ENCODE results near the gene KRT5.

KRT5 gene

DNA sequence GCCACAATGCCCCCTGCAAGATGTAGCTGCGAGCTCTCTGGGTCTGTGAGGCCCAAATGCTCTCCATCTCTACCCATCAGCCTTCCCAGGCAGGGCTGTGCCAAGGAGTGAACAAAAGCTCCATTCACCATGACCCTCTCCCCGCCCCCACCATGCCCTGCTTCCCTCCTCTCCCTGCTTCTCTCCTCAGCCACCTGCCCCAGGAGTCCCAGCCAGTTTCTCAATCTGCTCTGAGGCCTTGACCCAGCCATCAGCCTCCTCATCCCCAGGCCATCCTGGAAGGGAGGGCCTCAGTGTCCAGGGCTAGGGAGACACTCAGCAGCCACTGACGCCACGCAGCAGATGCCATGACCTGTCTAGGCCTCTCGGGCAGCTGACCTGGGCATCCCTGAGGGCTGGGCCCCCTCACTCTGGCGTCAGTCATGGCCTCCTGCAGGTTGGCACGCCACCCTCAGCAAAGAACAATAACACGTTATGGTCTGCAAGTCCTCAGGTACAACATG is 8.5 kb upstream of the KRT5 start:
- DNase-seq (ENCODE audit: extremely low read depth, low read depth), result no peak
- no peak overlapping the region for H3K4me3 ChIP-seq (replicated peaks; ENCODE audit: low read depth, low read length)
- TF ChIP-seq, protein P1, sequence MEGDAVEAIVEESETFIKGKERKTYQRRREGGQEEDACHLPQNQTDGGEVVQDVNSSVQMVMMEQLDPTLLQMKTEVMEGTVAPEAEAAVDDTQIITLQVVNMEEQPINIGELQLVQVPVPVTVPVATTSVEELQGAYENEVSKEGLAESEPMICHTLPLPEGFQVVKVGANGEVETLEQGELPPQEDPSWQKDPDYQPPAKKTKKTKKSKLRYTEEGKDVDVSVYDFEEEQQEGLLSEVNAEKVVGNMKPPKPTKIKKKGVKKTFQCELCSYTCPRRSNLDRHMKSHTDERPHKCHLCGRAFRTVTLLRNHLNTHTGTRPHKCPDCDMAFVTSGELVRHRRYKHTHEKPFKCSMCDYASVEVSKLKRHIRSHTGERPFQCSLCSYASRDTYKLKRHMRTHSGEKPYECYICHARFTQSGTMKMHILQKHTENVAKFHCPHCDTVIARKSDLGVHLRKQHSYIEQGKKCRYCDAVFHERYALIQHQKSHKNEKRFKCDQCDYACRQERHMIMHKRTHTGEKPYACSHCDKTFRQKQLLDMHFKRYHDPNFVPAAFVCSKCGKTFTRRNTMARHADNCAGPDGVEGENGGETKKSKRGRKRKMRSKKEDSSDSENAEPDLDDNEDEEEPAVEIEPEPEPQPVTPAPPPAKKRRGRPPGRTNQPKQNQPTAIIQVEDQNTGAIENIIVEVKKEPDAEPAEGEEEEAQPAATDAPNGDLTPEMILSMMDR (IDR thresholded peaks at IDR 0.05; ENCODE audit: low read depth, low read length, missing control alignments), result no peak

DNA sequence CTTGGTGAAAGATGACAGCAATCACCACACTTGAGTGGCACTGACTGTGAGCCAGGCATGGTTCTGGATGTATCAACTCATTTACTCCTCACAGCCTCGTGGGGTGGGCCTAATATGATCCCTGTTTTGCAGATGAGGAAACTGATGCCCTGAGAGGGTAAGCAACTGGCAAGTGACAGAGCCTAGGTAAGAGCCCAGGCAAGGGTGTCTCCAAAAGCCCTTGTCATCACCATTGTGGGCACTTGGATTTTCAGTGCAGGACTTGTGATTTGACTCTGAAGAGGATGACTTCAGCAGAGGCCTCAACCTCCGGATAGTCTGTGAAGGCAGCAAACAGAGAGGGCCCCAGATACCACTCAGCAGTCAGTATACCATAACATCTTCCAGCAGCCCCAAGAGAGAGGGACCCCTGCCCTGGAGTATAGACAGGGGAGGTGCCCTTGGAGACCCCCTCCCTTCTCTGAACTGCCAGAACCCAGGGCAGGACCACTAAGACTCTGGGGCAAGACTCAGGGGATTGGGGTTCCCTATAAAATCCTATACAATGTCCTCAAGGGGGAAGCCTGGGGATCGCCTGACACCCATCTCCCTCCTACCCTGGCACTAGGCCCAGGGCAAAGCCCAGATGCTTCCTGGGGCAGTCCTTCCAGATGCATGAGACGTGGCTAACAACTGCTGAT is 7.1 kb upstream of the KRT5 start:
- H3K4me3 ChIP-seq (replicated peaks; ENCODE audit: low read depth, low read length), result no peak overlapping the region
- DNase-seq (ENCODE audit: extremely low read depth, low read depth), result no peak
- TF ChIP-seq, protein P1 (IDR thresholded peaks at IDR 0.05; ENCODE audit: low read depth, low read length, missing control alignments), result no peak

DNA sequence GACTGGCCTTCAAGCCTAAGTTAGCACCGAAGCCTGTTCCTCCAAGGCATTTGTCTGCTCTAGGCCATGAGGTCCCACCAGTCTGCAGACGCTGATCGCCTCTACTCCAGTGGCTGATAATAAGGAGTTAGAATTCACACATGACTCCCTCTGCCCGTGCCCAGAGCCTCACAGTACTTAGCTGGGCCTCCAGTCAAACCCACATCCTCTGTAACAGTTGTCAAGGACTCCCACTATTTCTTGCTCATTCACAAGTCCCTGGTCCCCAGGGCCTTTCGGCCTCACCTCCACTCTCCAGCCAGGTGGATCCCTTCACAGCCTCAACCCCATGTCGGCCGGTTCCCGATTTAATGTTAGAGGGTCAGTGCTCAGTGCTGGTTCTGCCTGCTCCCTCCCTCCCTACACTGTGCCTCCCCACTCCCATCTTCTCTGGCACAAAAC is 6.3 kb upstream of the KRT5 start:
- DNase-seq (ENCODE audit: extremely low read depth, low read depth), result no peak
- TF ChIP-seq, protein P1 (IDR thresholded peaks at IDR 0.05; ENCODE audit: low read depth, low read length, missing control alignments), result no peak
- no peak overlapping the region for H3K4me3 ChIP-seq (replicated peaks; ENCODE audit: low read depth, low read length)

DNA sequence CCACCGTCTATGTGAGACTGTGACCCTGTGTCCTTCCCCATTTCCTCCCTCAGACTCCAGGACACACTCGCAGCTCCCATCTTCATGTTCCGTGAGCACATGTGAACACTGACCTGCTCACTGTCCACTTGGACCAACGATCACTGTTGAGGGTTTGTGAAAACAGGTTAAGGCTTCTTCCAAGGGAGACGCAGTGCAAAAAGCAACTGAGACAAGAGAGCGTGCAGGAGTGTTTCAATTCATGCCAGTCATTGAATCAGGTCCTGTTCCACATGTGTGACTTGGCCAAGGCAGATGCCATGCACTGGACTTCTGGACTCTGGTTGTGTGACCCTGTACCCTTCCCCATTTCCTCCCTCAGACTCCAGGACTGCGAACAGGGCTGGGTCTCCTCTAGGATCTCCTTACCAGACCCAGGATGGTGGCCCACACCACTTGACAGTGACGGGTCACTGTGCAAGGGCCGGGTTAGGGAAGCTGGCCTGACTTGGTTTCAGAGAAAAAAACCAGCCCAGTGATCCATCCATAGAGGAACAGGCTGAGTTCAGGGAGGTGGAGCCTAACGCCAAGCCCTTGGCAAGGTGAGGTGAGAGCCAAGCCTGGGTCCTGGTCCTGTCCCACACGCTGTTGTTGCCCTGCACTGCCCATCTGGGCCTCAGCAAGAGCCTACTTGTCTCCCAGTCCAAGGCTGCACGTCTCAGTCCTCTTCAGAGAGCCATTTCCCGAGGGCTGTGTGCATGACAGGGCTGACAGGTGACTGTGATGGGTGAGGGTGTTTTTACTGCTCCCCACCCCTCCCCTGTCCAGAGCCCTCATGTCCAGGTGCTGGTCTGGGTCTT is 5.7 kb upstream of the KRT5 start:
- TF ChIP-seq, protein P1 (IDR thresholded peaks at IDR 0.05; ENCODE audit: low read depth, low read length, missing control alignments), result no peak
- DNase-seq (ENCODE audit: extremely low read depth, low read depth), result no peak
- no peak overlapping the region for H3K4me3 ChIP-seq (replicated peaks; ENCODE audit: low read depth, low read length)

DNA sequence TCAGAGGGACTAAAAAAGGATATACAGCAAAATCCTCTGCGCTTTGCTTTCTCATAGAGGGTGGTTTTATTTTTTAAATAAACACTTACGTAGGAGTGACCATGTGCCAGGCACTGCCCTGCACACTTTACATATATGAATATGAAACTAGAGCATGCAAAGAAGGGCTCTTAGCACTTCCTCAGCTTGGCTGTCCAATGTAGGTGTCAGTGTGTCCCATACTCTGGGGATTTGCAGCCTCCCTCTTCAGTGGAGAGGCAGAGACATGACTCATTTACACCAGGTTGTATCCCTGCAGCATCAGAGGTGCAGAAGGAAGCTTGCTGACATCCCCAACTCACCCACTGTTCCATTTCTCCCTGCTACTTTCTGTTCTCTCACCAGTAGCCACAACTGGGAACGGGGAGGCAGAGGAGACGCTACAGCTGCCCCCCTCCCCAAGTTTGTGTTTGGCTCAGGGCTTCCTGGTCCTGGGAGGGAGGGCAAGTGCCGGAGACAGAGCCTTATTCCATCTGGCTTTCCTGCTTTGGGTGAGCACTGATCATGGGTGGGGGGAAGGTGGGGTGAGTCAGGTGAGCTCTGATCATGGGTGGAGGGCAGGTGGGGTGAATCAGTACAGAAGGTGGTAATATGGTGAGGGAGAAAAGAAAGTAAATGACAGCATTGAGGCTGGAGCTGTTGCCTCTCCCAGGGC is 4.9 kb upstream of the KRT5 start:
- TF ChIP-seq, protein P1 (IDR thresholded peaks at IDR 0.05; ENCODE audit: low read depth, low read length, missing control alignments), result no peak
- H3K4me3 ChIP-seq (replicated peaks; ENCODE audit: low read depth, low read length), result no peak overlapping the region
- DNase-seq (ENCODE audit: extremely low read depth, low read depth), result no peak

DNA sequence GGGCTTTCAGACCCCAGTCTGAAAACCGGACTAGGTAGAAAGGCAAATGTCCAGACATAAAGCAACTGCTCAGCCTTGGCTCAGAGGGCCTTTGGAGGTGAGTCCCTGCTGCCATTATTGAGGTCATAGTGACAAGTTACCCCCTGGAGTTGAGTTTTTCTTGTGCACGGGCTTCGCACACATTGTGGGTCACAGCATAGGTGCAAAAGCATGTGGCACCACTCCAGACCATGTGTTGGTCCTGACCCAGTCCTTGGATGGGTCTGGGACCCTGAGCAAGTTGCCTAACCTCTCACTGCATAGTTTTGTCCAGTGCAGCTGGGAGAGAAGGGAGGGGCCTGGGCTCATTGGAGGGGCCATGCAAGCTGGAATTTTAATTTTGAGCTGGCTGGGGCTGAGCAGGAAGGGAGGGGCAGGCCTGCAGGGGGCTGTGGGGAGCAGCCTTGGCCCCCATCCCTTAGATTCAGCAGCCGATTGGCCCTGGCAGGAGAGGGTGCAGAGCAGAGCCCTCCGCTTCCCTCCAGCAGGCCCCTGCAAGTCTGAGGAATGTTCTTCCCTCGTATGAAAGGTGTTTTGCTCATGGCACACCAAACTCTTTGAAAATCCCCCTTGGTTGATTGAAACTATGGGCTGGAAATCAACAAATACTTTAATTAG is 4.2 kb upstream of the KRT5 start:
- H3K4me3 ChIP-seq (replicated peaks; ENCODE audit: low read depth, low read length), result no peak overlapping the region
- no peak for DNase-seq (ENCODE audit: extremely low read depth, low read depth)
- TF ChIP-seq, protein P1 (IDR thresholded peaks at IDR 0.05; ENCODE audit: low read depth, low read length, missing control alignments), result no peak
